NCI-H524 treated with DMSO at 0.1 percent for 48 hours (cell line): ENCODE measurements around the gene IRF2BPL.

Experiments used
- DNase-seq: peaks from one replicate; lab custom pipeline; 2025; lab: John Stamatoyannopoulos, UW

The IRF2BPL gene

DNA sequence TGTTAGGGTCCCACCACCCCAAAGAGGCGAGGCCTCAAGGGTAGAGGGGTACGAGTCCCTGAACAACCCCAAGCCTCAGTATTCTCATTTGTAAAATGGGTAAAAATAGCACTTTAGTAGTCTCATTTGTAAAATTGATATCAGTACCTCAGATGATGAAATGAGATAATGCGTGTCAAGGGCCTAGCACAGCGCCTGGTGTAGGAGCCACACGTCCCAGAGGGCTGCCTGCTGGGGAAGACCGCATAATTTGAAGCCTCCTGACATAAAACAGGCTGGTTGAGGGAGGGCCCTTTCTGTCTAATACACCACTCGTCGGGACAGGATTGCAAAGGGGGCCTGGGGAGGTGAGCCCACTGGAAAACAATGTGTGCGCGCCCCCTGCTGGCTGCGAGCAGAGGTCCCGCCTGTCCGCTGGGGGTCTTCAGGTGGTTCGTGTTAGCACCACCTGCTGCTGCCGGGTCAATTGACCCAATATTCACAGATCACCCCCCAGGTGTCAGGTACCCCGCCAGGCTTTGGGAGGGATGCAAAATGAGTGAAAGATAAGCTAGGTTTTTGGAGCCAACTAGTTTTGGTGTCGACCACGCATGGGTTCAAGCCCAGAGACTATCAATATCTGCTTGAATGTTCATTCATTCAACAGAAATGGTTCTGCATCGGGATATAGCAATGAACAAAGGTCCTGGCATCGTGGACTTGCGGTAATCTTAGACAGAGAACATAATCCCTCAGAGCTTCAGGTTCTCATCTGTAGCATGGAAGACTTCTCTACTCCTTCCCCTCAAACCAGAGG lies 24.7 kb upstream of the IRF2BPL start:
- peak; percentile 63 for DNase-seq

DNA sequence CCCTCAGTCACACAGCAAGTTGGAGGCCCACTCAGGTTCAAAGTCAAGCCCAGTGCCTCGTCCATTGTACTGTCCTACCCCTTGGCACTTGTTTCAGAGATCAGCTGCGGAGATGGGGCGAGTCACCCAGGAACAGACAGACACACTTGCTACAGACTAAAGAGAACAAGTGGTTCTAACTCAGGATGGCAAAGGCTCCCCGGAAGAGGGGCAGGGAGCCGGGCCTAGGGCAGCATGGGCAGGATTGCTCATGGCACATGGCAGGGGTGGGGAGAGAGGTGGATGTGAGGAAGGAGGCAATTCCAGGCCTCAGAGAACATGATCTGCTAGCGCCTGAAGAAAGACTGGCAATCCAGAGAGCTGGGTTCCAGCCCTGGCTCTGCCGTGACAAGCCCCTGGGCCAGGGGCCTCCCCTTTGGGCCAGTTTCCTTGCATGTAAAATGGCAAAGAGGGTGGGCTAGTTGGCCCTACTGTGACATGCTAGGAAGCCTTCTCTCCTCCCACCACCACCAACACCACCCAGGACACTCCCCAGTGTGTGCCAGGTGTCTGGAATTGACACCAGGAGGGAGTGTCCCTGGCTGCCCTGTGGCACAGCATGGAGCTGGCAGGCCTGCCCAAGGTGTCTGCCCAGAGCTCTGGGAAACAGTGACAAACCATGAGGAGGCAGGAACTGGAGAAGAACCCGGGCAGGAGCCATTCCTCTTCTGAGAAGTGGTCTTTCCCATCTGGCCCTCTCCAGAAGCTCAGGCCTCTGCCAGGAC lies 24.0 kb upstream of the IRF2BPL start:
- DNase-seq = no peak

DNA sequence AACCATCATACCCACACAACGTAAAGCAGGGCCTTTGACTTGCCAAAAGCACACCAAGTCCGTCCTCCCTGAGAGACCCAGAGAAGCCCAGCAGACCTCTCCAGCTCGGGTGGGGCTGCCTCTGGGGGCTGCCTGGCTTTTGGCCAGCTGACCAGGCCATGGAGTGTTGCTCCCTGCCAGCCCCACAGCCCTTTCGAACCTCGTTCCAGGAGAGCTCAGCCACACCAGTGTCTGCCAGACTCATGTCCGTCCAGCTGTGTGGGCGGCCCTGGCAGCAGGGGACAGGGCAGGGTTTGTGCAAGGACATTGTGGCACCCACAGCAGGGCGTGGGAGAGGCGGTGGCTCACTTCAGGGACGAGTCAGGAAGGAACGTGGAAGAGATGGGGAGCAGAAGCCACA lies 22.6 kb upstream of the IRF2BPL start:
- no peak for DNase-seq

DNA sequence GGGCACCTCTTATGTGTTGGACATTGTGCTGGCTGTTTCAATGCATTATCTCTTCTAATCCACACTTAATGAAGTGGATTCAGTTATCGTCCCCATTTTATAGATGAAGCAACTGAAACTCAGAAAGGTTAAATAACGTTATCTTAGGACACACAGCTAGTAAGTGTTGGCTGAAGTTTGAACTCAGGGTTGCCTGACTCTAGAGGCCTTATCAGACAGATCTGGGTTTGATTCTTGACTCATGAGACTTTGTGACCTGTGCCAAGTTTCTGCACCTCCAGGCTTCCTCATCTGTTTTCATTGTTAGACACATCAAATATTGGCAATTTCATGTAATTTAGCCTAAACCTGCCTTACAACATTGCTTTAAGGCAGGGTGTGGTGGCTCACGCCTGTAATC lies 18.2 kb upstream of the IRF2BPL start:
- no peak for DNase-seq

DNA sequence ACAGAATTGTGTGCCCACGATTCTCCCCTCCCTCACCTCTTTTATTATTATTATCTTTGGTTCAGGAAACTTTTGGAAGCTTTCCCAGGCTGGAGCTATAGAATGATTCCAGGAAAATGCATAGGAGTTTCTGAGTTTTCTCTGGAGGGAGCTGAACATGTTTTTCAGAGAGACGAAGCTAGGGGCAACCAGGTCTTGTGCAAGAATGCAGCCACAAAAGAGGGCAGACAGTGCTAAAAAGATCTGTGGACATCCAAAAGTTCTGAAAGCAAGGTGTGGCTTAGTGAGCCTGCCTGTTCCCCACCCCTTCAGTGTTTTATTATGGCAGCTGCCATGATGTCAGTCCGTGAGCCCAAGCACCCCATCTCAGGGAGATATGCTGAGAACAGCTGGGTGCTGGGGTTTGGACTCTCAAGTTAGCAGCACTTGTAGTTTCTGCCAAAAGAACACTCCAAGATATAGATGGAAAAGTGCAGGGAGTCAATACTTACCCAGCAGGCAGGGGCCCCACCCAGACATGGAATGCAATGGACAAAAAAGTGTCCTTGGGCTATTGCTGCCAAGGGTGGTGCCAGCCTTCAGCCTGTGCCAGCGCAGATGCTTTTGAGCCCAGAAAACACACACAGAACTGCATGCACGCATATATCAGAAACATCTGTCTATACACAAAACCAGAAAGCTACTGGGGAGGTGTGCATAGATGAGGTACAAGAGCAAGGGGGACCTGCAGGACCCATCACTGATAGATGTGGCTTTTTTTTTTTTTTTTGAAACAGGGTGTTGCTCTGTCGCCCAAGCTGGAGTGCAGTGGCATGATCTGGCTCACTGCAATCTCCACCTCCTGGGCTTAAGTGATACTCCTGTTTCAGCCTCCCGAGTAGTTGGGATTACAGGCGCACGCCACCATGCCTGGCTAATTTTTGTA lies 17.0 kb upstream of the IRF2BPL start:
- DNase-seq = no peak

DNA sequence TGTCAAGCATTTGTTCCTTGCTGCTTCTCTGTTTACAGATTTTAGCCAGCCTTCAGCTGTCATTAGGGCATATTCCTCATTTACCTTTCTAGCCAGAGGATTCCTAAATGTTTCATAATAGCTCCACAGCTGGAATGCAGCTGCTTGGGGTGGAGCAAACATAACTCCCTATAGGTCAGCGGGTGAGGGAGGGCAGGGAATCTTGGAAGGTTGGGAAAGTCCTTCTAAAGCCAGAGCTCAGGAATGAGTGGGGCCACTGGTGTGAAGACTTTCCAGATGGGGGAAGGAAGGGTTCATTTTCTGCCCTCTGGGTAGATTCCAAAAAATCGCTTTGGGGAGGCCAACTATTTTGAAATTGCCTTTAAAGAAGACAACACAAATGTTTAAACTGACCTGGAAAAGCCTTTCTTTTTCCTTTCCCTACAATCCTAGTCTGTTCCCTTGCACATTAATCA lies 16.3 kb upstream of the IRF2BPL start:
- DNase-seq = no peak

DNA sequence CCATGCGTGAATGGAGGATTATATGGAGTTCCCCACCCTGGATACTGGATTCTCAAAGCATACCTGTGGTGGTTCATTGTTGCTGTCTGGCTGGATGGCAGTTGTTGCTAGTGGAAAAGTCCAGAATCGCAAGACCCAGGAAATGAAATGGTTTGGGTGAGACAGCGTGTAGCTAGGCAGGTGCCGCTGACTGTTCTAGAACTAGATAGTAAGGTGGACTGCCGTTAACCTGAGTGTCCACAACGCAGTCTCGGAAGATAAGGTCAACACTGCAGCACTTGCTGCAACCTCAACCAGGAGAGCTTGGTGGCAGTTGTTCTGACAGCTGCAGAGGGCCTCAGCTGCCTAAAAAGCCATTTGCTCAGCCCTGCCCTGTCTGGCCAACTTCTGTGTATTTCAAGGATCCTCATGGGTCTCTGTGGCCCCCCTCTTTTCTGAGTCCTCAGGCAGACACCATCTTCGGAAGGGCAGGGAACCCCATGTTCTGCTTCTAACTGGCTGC lies 15.5 kb upstream of the IRF2BPL start:
- no peak for DNase-seq

DNA sequence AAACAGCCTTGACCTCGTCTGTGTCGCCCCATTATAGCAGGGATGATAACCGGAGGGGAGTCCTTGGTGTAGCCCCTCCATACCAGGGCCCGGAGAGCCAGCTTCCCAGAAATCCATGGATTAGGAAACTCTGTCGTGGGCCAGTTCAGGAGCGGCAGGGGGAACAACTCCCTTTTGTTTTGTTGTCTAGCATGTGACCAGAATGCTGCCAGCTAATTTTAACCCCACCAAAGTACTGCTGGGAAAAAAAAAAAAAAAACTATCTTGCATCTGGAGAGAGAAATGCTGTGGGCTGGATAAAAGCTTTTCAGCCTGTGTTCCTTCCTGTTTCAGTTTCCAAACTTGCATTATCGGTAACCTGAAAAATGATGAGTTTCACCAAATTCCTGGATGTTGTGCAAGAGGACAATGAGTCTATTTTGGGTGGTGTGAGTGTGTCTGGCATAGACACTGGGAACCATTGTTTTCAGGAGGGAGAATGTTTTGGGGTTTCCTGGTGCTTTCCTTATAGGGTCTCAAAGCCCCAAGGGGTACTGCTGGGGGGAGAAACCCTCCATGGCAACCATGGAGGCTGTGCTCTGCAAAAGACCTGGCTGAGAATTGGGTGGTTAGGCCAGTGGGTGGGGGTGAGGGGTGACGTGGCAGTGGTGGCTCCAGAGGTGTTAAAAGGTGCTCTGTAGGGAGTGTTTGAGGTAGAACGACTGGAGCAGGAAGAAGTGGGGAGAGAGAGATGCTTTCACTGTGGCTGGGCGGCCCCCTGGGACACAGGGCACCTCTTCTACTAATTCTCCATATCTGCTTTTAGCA lies 14.9 kb upstream of the IRF2BPL start:
- no peak for DNase-seq

DNA sequence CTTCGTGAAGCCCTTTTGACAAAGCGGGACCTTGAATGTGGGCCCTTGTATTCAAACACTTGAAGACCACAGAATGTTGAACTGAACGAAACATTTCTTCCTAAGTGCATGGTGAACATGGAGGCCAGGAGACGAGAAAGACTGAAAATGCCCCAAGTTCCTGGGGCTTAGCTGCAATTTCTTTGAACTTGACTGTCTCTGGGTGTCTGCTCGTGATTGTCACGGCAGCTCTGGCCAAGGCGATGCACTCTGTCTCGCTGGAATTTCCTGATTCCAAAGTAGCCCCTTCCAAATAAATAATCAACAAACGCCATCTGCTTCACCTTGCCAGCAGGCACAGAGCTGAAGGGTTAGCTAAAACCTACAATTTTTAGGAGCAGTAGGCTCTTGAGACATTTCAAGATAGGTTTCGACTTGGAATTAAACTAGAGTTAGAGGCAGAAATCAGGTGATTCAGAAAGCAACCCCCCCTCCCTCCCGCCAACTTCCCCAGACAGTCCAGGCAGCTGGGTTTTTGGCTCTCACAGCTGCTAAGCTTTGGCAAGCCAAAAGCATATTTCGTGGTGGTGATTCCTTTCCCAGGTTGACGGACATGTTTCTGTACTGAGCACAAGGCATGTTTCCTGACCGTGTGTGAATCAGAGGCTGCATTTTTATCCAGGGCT lies 13.5 kb upstream of the IRF2BPL start:
- peak; percentile 67 for DNase-seq

DNA sequence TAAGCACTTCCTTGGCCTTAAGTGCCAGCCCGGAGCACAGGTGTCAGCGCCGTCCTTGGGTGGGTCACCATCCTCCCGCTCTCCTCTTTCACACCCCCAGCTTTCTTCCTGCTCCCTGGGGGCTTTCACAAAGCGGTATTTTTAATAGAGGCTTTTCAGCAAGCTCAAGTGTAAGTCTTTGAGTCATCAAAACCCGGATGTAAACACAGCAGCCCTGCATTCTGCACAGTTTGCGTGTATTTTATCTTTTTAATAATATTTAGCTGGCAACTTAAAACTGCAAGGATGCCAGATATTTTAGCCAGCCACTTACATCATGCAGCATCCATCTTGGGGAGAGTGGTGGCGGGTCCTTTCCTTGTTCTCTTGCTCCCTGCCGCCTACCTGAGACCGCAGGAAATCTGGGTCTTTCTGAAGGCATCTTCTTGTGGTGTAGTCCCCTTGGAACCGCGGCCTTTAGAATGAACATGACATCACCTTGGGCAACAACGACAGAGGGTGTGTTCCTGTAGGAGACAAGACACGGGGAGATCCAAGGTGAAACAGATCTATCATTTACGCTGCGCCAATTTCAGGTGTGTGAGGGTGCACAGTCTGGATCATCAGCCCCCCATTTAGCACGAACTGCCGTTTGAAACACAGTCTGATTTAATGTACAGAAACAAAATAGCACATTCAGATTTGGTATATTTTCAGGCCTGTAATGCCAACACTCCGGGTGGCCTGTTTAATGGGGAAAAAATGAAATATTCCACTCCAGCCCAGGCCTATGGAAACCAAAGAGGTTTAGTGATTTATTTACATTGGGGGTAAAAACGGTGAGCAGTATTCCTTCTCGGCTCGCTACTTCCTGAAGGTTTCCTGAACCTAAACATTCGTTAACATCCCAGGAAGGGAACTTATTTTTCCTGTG lies 12.5 kb upstream of the IRF2BPL start:
- no peak for DNase-seq

DNA sequence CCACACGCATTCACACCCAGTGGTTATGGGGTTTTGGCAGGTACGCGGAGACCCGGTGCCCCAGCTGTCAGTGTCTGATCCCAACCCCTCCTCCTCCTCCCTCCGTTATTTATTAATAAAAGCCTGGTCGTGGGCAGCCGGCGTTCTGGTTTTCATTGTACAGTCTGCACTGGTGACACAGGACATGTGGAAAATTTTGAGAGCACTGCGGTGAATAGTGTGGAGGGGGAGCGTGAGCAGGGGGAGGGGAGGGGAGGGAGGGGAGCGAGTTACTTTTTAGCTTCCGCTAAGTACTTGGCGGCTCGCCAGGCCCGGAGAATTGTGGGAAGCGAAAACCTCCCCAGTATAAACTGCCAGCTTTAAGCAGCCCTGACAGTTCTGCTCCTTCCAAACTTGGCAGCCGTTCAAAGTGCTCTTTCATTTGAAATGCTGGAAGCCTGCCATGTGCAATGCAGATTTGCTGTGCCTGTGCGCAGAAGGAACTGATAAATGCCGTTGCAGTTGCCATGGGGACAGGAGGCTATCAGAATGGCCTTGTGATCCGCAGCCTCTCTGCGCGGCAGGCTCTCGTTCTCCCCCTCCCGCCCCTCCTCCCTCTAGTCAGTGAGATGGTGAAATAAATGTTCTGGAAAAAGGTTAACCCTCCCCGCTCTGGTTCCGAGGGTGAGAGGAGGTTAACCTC lies 11.7 kb upstream of the IRF2BPL start:
- peak; percentile 100 for DNase-seq

DNA sequence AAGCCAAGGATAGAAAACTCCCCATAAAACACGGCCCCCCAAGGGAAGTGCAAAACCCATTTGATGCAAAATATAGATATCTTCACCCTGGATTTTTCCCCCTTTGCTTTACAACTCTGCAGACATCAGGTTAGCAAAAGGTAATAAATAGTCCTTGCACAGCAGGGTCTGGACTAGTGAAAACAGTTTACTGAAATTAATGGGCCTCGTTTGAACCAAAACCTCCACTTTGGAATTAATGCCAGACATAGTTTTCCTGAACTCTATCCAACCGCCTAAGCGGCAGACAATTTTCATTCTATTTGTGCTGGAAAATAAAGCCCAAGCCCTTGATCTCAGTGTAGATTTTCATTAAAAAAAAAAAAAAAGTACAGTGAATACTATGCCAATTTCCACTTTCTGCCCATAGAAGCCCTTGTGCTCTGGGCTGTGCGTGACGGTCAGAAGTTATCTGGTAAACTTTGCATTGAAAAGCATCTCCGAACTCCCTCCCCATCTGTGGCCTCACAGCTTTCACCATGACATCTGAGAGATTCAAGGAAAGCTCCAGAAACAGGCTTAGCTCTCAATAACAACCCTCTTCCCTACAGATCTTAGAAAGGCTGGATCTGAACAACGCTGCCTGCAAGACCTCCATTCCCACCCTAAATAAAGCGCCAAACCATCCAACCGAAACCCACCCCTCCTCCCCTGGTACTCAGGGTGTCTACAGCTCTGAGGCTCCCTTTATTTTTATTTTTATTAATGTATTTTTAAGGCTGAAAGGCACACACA lies 11.0 kb upstream of the IRF2BPL start:
- peak; percentile 78 for DNase-seq

DNA sequence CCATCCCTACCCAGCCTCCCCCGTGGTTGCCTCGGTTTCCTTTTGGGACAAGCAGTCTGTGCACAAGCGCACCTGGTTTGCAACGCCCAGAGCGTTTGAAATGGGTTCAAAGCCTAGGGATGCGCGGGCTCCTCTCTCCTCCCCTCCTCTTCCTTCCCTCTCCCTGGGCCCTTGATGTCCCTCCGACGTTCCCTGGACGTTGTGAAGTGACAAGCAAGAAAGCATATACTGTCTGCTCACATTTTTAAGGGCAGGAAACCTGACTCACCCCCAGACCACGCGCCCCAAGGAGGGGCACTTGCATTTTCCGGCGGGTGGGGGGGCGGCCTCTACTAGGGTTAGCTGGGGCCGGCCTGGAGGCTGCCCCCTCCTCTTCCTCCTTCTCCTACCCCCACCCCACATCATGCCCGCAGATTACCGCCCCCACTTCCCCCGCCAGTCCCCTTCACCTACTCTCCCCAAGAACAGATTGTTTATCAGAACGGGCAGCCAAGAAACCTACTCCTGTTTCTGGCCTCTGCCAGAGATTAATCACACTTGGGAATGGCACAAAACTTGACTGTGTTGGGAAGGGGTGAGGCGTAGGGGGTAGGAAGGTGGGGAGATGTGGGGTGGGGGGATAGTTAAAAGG lies 9.5 kb upstream of the IRF2BPL start:
- DNase-seq = no peak

DNA sequence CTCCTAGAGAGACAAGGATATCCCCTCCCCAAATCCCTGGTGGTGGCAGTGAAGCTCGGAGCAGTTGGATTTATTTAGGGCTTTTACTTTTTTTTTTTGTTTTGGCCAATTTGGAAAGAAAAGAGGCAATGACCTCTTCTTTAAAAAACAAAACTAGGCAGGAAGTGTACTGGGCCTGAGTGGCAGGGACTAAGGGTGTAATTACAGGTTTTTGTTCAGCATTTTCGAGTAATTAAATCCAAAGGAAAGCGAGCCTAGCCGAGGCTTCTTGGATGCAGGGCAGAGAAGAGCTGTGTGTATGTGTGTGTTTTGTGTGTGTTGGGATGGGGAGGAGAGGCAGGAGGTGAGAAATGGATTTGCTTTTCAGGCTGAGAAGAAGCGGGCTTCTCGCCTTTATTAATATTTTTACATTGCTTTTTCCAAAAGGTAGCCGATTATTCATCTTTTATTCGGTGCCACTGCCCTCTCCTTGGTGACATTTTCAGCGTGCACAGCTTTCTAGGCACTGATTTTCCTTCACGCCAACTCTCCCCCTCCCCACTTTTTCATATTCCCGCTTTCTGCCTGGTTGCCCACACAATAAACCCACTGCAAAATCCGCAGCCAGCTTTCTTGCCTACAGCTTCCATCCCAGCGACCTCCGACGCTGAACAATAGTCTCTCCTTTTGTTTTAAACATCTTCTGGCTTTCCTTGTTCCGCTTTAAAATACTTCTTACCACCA lies 8.9 kb upstream of the IRF2BPL start:
- DNase-seq = no peak

DNA sequence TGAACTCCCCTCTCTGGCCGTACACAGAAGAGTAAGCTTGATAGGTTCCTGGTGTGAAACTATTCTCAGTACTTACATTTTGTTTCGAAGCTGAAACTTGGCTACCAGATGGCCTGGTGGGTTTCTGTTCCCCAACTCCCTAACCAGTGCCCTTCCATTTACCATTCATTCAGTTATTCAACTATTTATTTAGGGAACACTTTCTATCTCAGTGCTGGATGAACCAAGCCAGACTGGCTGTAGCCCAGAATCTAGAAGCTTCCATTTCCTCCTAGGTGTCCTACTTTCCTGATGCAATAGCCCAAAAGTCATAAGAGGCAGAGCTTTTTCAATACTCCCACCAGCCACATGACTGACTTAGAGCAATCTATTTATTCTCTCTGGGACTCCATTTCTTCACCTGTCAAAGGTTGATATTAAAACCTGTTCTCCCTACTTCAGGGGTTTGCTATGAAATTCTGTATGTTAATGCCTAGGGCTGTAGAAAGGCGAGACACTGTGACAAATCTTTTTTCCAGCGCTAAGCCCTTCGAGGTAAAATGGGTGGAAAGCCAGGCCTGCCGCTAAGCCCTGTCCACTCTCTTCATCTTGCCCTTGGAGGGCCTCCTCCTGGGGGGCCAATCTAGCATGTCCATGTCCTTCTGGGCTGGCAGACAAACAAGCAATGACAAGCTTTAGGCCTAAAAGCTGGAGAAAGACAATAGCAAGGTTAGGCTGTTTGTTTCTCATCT lies 8.1 kb upstream of the IRF2BPL start:
- no peak for DNase-seq

DNA sequence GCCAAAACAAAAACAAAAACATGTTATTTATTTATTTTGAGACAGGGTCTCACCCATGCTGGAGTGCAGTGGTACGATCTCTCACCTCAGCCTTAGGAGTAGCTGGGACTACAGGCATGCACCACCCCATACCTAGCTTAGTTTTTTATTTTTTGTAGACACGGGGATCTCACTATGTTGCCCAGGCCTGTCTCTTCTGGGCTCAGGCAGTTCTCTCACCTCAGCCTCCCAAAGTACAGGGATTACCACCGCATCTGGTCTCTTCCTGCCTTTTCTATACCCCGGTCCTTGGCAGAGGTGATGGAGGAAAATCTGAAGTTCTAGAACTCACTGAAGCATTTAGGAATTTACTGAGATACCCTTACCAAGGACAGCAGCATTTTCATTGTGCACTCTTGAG lies 6.8 kb upstream of the IRF2BPL start:
- DNase-seq = no peak
